Endothelial cell (in vitro differentiated cells): ENCODE measurements around the gene FXYD6. TPM values are rescaled to one million over a fixed set of nuclear protein-coding genes. Genes with fewer than 3 reads are reported as not detected.

Experiments
- DNase-seq: peaks from one replicate; pipeline ENCODE4 v3.0.0; 2021; ENCODE audit warnings: low spot score
- H3K27ac Mint-ChIP-seq: one replicate; pipeline ENCODE4 v1.8.0; 2021; ENCODE audit warnings: mixed read lengths, inconsistent platforms; ENCODE audit not compliant: unreplicated experiment
- H3K27me3 Mint-ChIP-seq: one replicate; pipeline ENCODE4 v1.8.0; 2021; ENCODE audit warnings: mild to moderate bottlenecking, moderate library complexity, mixed read lengths, inconsistent platforms; ENCODE audit not compliant: unreplicated experiment
- H3K36me3 Mint-ChIP-seq: one replicate; pipeline ENCODE4 v1.8.0; 2021; ENCODE audit warnings: mild to moderate bottlenecking, low read depth, mixed read lengths, inconsistent platforms; ENCODE audit not compliant: unreplicated experiment
- H3K4me1 Mint-ChIP-seq: one replicate; pipeline ENCODE4 v1.8.0; 2021; ENCODE audit warnings: mild to moderate bottlenecking, mixed read lengths, inconsistent platforms; ENCODE audit not compliant: unreplicated experiment
- H3K4me3 Mint-ChIP-seq: one replicate; pipeline ENCODE4 v1.8.0; 2021; ENCODE audit warnings: mild to moderate bottlenecking, mixed read lengths, inconsistent platforms; ENCODE audit not compliant: unreplicated experiment
- H3K9me3 Mint-ChIP-seq: one replicate; pipeline ENCODE4 v1.8.0; 2021; ENCODE audit warnings: mixed read lengths, inconsistent platforms; ENCODE audit not compliant: unreplicated experiment
- CTCF ChIP-seq: fragments of 200-600 bp; sonication (generic); IDR thresholded peaks from one replicate; pipeline ENCODE4 v1.5.0; 2021; ENCODE audit warnings: antibody characterized with exemption; ENCODE audit not compliant: unreplicated experiment
- total RNA-seq: library from RNA; stranded (reverse); fragmentation: NEBNext Ultra II Directional; extraction: Animal tissue kit (Norgen Biotek cat#: 25700); gene quantifications from one replicate; pipeline ENCODE4 v1.2.1, GENCODE V29; 2021; ENCODE audit not compliant: unreplicated experiment

The FXYD6 gene
- total RNA-seq, 1 donor from 2014 or later: 18.1 TPM

- Mint-ChIP-seq H3K4me1 (no peaks in the 10 kb centered on the region), H3K36me3 (no peaks in the 10 kb centered on the region), H3K27ac (no peak overlapping the region), H3K4me3 (no peak overlapping the region), H3K27me3 (peaks cover 6% of the 10 kb centered on the region), H3K9me3 (no peaks in the 10 kb centered on the region)
- TF ChIP-seq CTCF: no peak
- DNase-seq: no peak
These were observed 42.2 kb upstream of the FXYD6 start for GRCh38 chr11:117918366-117919255.

- H3K27ac Mint-ChIP-seq: no peak overlapping the region
- H3K4me3 Mint-ChIP-seq: no peak overlapping the region
- TF ChIP-seq CTCF: no peak
- no peak for DNase-seq
- no peaks in the 10 kb centered on the region for H3K36me3 Mint-ChIP-seq
- no peaks in the 10 kb centered on the region for H3K4me1 Mint-ChIP-seq
- H3K9me3 Mint-ChIP-seq: no peaks in the 10 kb centered on the region
- peaks cover 6% of the 10 kb centered on the region for H3K27me3 Mint-ChIP-seq
These were observed 41.2 kb upstream of the FXYD6 start for GRCh38 chr11:117917591-117918151.

GRCh38 chr11:117916956-117917355 lies 40.5 kb upstream of the FXYD6 start:
- DNase-seq: no peak
- no peak overlapping the region for H3K27ac Mint-ChIP-seq
- no peak for TF ChIP-seq CTCF
- peaks cover 5% of the 10 kb centered on the region for H3K27me3 Mint-ChIP-seq
- H3K4me1 Mint-ChIP-seq: no peaks in the 10 kb centered on the region
- no peak overlapping the region for H3K4me3 Mint-ChIP-seq
- no peaks in the 10 kb centered on the region for H3K9me3 Mint-ChIP-seq
- no peaks in the 10 kb centered on the region for H3K36me3 Mint-ChIP-seq

- Mint-ChIP-seq H3K9me3 (no peaks in the 10 kb centered on the region), H3K4me3 (no peak overlapping the region), H3K4me1 (peaks cover 4% of the 10 kb centered on the region), H3K27me3 (peaks cover 3% of the 10 kb centered on the region), H3K27ac (no peak overlapping the region), H3K36me3 (no peaks in the 10 kb centered on the region)
- no peak for TF ChIP-seq CTCF
- DNase-seq: no peak
These were observed 39.3 kb upstream of the FXYD6 start for GRCh38 chr11:117915672-117916235.
